HCT116 (cell line): Measurements from ENCODE around the gene MON2. TPM values are rescaled to one million over a fixed set of nuclear protein-coding genes. Genes with fewer than 3 reads are reported as not detected.
A peak's percentile ranks its signal among the peaks of the same experiment; 100 is the strongest.

ENCODE experiments used
- ATAC-seq: fragments of 200-7000 bp; cut with Tn5 transposase; 2 replicates; pipeline ENCODE4 v1.9.1; 2020; ENCODE audit warnings: mild to moderate bottlenecking, moderate library complexity
- BruUV-seq: library from RNA; stranded (reverse); fragments of 400-500 nt; replicated peaks from 2 replicates; lab custom pipeline; 2021; lab: Mats Ljungman, UMichigan
- CTCF ChIA-PET: fragments of 300-600 bp; sonication (Branson Sonifier 250); formaldehyde crosslinking; loops from one replicate; lab custom pipeline; 2021; ENCODE audit warnings: antibody characterized with exemption; lab: Charles Lee
- POLR2A ChIA-PET: fragments of 300-600, 350-600 bp; sonication (Branson Sonifier 250); formaldehyde crosslinking; loops from one replicate; lab custom pipeline; 2021; ENCODE audit warnings: antibody characterized with exemption; lab: Charles Lee
- RAD21 ChIA-PET, 2 experiments: fragments of 300-600 bp; sonication (Branson Sonifier 250); formaldehyde crosslinking; loops; one replicate each; lab custom pipeline; 2023; ENCODE audit warnings: low total read pairs in 2 of 2; ENCODE audit not compliant: uncharacterized antibody in 2 of 2, unreplicated experiment in 2 of 2, low non-redundant PET in 1 of 2; lab: Charles Lee
- DNase-seq: peaks from one replicate; pipeline ENCODE4 v3.0.0-alpha.2; 2010; ENCODE audit warnings: low read depth, low spot score
- H2AFZ ChIP-seq: fragments of 200-600 bp; shearing (Covaris generic), sonication (generic); 2 replicates; pipeline ENCODE4 v1.6.1; 2017; ENCODE audit warnings: low read depth, mixed run types, mixed read lengths, antibody characterized with exemption, low read length; ENCODE audit not compliant: poor library complexity, severe bottlenecking
- H3K27ac ChIP-seq: 2 replicates; pipeline ENCODE4 v1.5.1; 2012; ENCODE audit warnings: low read depth, low read length
- H3K27me3 ChIP-seq: fragments of 200-600 bp; sonication (generic); 2 replicates; pipeline ENCODE4 v1.6.1; 2016; ENCODE audit warnings: mixed run types, low read length, mixed read lengths; ENCODE audit not compliant: insufficient read depth
- H3K36me3 ChIP-seq, 2 experiments: fragments of 200-500 bp in 1 of 2; fragments of 200-600 bp in 1 of 2; sonication (Bioruptor generic) in 1 of 2; sonication (generic) in 1 of 2; 2 replicates each; pipeline versions ENCODE4 v1.5.1 to v1.6.1; 2014 to 2016; ENCODE audit warnings: low read length in 2 of 2, inconsistent platforms in 1 of 2, mixed read lengths in 1 of 2, mixed run types in 1 of 2; ENCODE audit not compliant: insufficient read depth in 2 of 2, control insufficient read depth in 1 of 2
- H3K4me1 ChIP-seq, 2 experiments: fragments of 200-600 bp in 1 of 2; sonication (generic) in 1 of 2; 2 replicates each; pipeline versions ENCODE4 v1.5.1 to v1.6.1; 2012 to 2017; ENCODE audit warnings: low read length in 2 of 2, inconsistent platforms in 1 of 2, mild to moderate bottlenecking in 1 of 2, mixed read lengths in 1 of 2, mixed run types in 1 of 2, moderate library complexity in 1 of 2; ENCODE audit not compliant: insufficient read depth in 2 of 2, control insufficient read depth in 1 of 2
- H3K4me2 ChIP-seq: fragments of 200-600 bp; sonication (generic); 2 replicates; pipeline ENCODE4 v1.6.1; 2017; ENCODE audit warnings: mixed run types, low read length, mixed read lengths
- H3K4me3 ChIP-seq, 2 experiments: fragments of 200-600 bp in 1 of 2; sonication (generic) in 1 of 2; replicated peaks in 1 of 2; 2 replicates each; pipeline ENCODE4 v1.5.1; 2011 to 2016; ENCODE audit warnings: low read length in 2 of 2, control low read depth in 1 of 2, low read depth in 1 of 2, mild to moderate bottlenecking in 1 of 2, mixed read lengths in 1 of 2, mixed run types in 1 of 2
- H3K79me2 ChIP-seq: fragments of 200-600 bp; sonication (generic); 2 replicates; pipeline ENCODE4 v1.6.1; 2017; ENCODE audit warnings: mild to moderate bottlenecking, mixed run types, low read length, moderate library complexity, mixed read lengths; ENCODE audit not compliant: insufficient read depth
- H3K9ac ChIP-seq: fragments of 200-600 bp; sonication (generic); 2 replicates; pipeline ENCODE4 v1.6.1; 2016; ENCODE audit warnings: low read length, mixed read lengths
- H3K9me2 ChIP-seq: fragments of 200-600 bp; sonication (generic), shearing (Covaris generic); 2 replicates; pipeline ENCODE4 v1.6.1; 2017; ENCODE audit warnings: mixed run types, mild to moderate bottlenecking, moderate library complexity; ENCODE audit not compliant: insufficient read depth
- H3K9me3 ChIP-seq, 2 experiments: fragments of 200-500 bp in 1 of 2; fragments of 200-600 bp in 1 of 2; sonication (Bioruptor generic) in 1 of 2; sonication (generic) in 1 of 2; 2 replicates each; pipeline ENCODE4 v1.6.1; 2014 to 2017; ENCODE audit warnings: low read length in 2 of 2, mixed read lengths in 2 of 2, inconsistent platforms in 1 of 2, low read depth in 1 of 2, mild to moderate bottlenecking in 1 of 2, mixed run types in 1 of 2, moderate library complexity in 1 of 2; ENCODE audit not compliant: control insufficient read depth in 1 of 2, insufficient read depth in 1 of 2
- H4K20me1 ChIP-seq: fragments of 200-600 bp; sonication (generic), shearing (Covaris generic); 2 replicates; pipeline ENCODE4 v1.6.1; 2017; ENCODE audit warnings: mixed run types, mild to moderate bottlenecking, moderate library complexity; ENCODE audit not compliant: insufficient read depth
- ATF3 ChIP-seq: IDR thresholded peaks from 2 replicates; pipeline ENCODE4 v1.6.1; 2012
- CBX3 ChIP-seq: IDR thresholded peaks from 2 replicates; pipeline ENCODE4 v1.6.1; 2012; ENCODE audit warnings: low read depth
- CEBPB ChIP-seq: IDR thresholded peaks from 2 replicates; pipeline ENCODE4 v1.6.1; 2012; ENCODE audit warnings: low read depth
- CTCF ChIP-seq, 3 experiments: fragments of 200-600 bp in 1 of 3; sonication (generic) in 1 of 3; IDR thresholded peaks in 2 of 3; conservative IDR thresholded peaks in 1 of 3; 2 replicates each; pipeline ENCODE4 v1.5.1; 2012 to 2017; ENCODE audit warnings: low read depth in 2 of 3, low read length in 2 of 3, antibody characterized with exemption in 1 of 3, borderline replicate concordance in 1 of 3, control low read depth in 1 of 3, mild to moderate bottlenecking in 1 of 3, mixed read lengths in 1 of 3, mixed run types in 1 of 3, moderate library complexity in 1 of 3; ENCODE audit not compliant: insufficient read depth in 1 of 3
- EGR1 ChIP-seq: IDR thresholded peaks from 2 replicates; pipeline ENCODE4 v1.6.1; 2012; ENCODE audit warnings: low read depth
- EZH2phosphoT487 ChIP-seq: fragments of 200-600 bp; IDR thresholded peaks from 2 replicates; pipeline ENCODE4 v1.6.1; 2018; ENCODE audit warnings: antibody characterized with exemption, borderline replicate concordance
- JUND ChIP-seq: IDR thresholded peaks from 2 replicates; pipeline ENCODE4 v1.6.1; 2012
- RAD21 ChIP-seq: IDR thresholded peaks from 2 replicates; pipeline ENCODE4 v1.6.1; 2012; ENCODE audit warnings: low read depth, mild to moderate bottlenecking
- SIN3A ChIP-seq: IDR thresholded peaks from 2 replicates; pipeline ENCODE4 v1.6.1; 2012; ENCODE audit warnings: low read depth
- TCF7L2 ChIP-seq: IDR thresholded peaks from 2 replicates; pipeline ENCODE4 v1.7.0; 2011; ENCODE audit warnings: borderline replicate concordance, inconsistent platforms; ENCODE audit not compliant: insufficient read depth, insufficient read length; ENCODE audit errors: extremely low read depth
- YY1 ChIP-seq: IDR thresholded peaks from 2 replicates; pipeline ENCODE4 v1.6.1; 2011; ENCODE audit warnings: low read length, low read depth, moderate library complexity, mild to moderate bottlenecking; ENCODE audit not compliant: insufficient replicate concordance; ENCODE audit errors: extremely low read depth
- intact Hi-C: fragments of 100-400 bp; cut with micrococcal nuclease; formaldehyde crosslinking; loops from 2 replicates; pipeline ENCODE4 v1.10.0; 2022
- total RNA-seq: library from RNA; stranded (reverse); gene quantifications from one replicate; pipeline ENCODE4 v1.2.1, GENCODE V29; 2021; ENCODE audit not compliant: unreplicated experiment

The MON2 gene
- total RNA-seq, 1 experiment from 2014 or later = 30.7 TPM

- H3K9me2 ChIP-seq = no peaks in the 10 kb centered on the region
- no peak overlapping the region for H3K4me3 ChIP-seq
- H3K79me2 ChIP-seq = no peaks in the 10 kb centered on the region
- H2AFZ ChIP-seq = no peak overlapping the region
- H3K27ac ChIP-seq = no peak overlapping the region
- H3K27me3 ChIP-seq = no peaks in the 10 kb centered on the region
- RAD21 ChIA-PET = no interaction called here
- TF ChIP-seq EZH2phosphoT487 (no peak), CEBPB (no peak), YY1 (no peak), JUND (no peak)
- TF ChIP-seq, all 23 proteins: peak for 0
- DNase-seq = no peak
- H4K20me1 ChIP-seq = no peaks in the 10 kb centered on the region
- intact Hi-C loops = no loop called here
- H3K4me2 ChIP-seq = no peak overlapping the region
- no peaks in the 10 kb centered on the region for H3K9me3 ChIP-seq
- H3K9ac ChIP-seq = no peak overlapping the region
- no peaks in the 10 kb centered on the region for H3K4me1 ChIP-seq
- ChIA-PET CTCF (interaction anchor here (3.3 kb wide), 1 partner anchor 215 kb away, joined by 10 read pairs; no protein-coding TSS in a partner anchor), POLR2A (no interaction called here)
- no peak for ATAC-seq
- no peaks in the 10 kb centered on the region for H3K36me3 ChIP-seq
- BruUV-seq = no TSS peak
Observed at GRCh38 chr12:62578726-62579125, 112.1 kb downstream of the MON2 start.

- DNase-seq (peak; percentile 38), ATAC-seq (peak; percentile 84)
- Histone ChIP-seq H3K4me3 (no peak overlapping the region), H3K9me3 (no peaks in the 10 kb centered on the region), H3K79me2 (no peaks in the 10 kb centered on the region), H3K27me3 (no peaks in the 10 kb centered on the region), H2AFZ (no peak overlapping the region), H3K27ac (no peak overlapping the region), H3K36me3 (no peaks in the 10 kb centered on the region), H3K4me1 (no peaks in the 10 kb centered on the region), H4K20me1 (no peaks in the 10 kb centered on the region), H3K4me2 (no peak overlapping the region), H3K9me2 (no peaks in the 10 kb centered on the region), H3K9ac (no peak overlapping the region)
- intact Hi-C loops = loop anchor here (1.0 to 10.0 kb wide), 3 partner anchors 144 to 483 kb away; no protein-coding TSS in a partner anchor
- ChIA-PET RAD21 (interaction anchor here (0.6 to 1.7 kb wide), 10 partner anchors 30 to 490 kb away, joined by 3 to 6 read pairs (median 3); no protein-coding TSS in a partner anchor), CTCF (interaction anchor here (0.5 to 2.6 kb wide), 23 partner anchors 9 to 488 kb away, joined by 3 to 79 read pairs (median 4); no protein-coding TSS in a partner anchor), POLR2A (interaction anchor here (1.0 kb wide), 1 partner anchor 24 kb away, joined by 3 read pairs; no protein-coding TSS in a partner anchor)
- no TSS peak for BruUV-seq
- TF ChIP-seq EGR1 (no peak), ATF3 (no peak), RAD21 (peak; percentile 79), CBX3 (peak; percentile 35; the same call in 1 of the 2 replicates), CTCF (IDR thresholded peaks at IDR 0.05 in 2 of 3, conservative IDR thresholded peaks at IDR 0.05 in 1 of 3; ENCODE audit: borderline replicate concordance in 1 of 3, insufficient read depth in 1 of 3, low read depth in 2 of 3, low read length in 2 of 3) (peak; percentile 67 to 73 (median 73); a peak in 5 of 6 replicates), TCF7L2 (no peak), SIN3A (no peak)
Observed at GRCh38 chr12:62581288-62582064, 114.8 kb downstream of the MON2 start.
